Gastroesophageal sphincter (tissue), 4 donors: ENCODE data around the gene DOCK7. TPM values are rescaled to one million over a fixed set of nuclear protein-coding genes. Genes with fewer than 3 reads are reported as not detected.

ENCODE experiments used
- ATAC-seq: fragments of 150-250 bp; one replicate; pipeline ENCODE4 v1.9.1; 2016; ENCODE audit warnings: mild to moderate bottlenecking, moderate library complexity
- H3K27ac ChIP-seq, 4 donors: fragments of 200-600 bp; sonication (generic) in 3 of 4; 1 replicate in 3 of 4; 2 replicates in 1 of 4; pipeline ENCODE4 v1.5.1; 2016 to 2019
- H3K27me3 ChIP-seq: fragments of 200-600 bp; sonication (generic); one replicate; pipeline ENCODE4 v1.5.1; 2019
- H3K36me3 ChIP-seq, 2 donors: fragments of 200-600 bp; sonication (generic); one replicate each; pipeline ENCODE4 v1.5.1; 2019; ENCODE audit warnings: control low read depth in 1 of 2
- H3K4me1 ChIP-seq, 3 donors: fragments of 200-600 bp; sonication (generic); 1 replicate in 2 of 3; 2 replicates in 1 of 3; pipeline ENCODE4 v1.5.1; 2016 to 2019; ENCODE audit warnings: control low read depth in 2 of 3
- H3K4me3 ChIP-seq, 2 donors: fragments of 200-600 bp; sonication (generic); one replicate each; pipeline ENCODE4 v1.5.1; 2019; ENCODE audit warnings: mild to moderate bottlenecking in 1 of 2, moderate library complexity in 1 of 2
- H3K9me3 ChIP-seq, 3 donors: fragments of 200-600 bp; sonication (generic); one replicate each; pipeline ENCODE4 v1.5.1; 2017 to 2019; ENCODE audit warnings: control low read depth in 2 of 3
- EP300 ChIP-seq: sonication (generic); formaldehyde crosslinking; IDR thresholded peaks from one replicate; pipeline ENCODE4 v1.6.1; 2017; ENCODE audit warnings: antibody characterized with exemption, mild to moderate bottlenecking
- POLR2A ChIP-seq, 2 donors: fragments of 450-650 bp; IDR thresholded peaks; one replicate each; pipeline ENCODE4 v1.6.1; 2017; ENCODE audit warnings: antibody characterized with exemption in 2 of 2, mild to moderate bottlenecking in 2 of 2, moderate library complexity in 1 of 2
- POLR2AphosphoS5 ChIP-seq: sonication (generic); formaldehyde crosslinking; IDR thresholded peaks from one replicate; pipeline ENCODE4 v1.6.1; 2017; ENCODE audit warnings: antibody characterized with exemption
- WGBS, 2 donors: methylation state at CpG; one replicate each; pipeline ENCODE4 v1.1.5; 2018; ENCODE audit warnings: low coverage in 1 of 2; 5-methylcytosine and 5-hydroxymethylcytosine counted together
- small RNA-seq, 4 donors: library from RNA; depleted of rRNA; stranded (forward); fragments of <200 nt; gene quantifications; one replicate each; pipeline ENCODE3, GENCODE V24; 2016
- total RNA-seq, 4 donors: library from RNA; depleted of rRNA; stranded (reverse); fragments of >200 nt; gene quantifications; one replicate each; pipeline ENCODE4 v1.1.0, GENCODE V29; 2016
- TF ChIP-seq, protein P1 (sequence below), 4 experiments: fragments of 200-600 bp in 2 of 4; fragments of 450-650 bp in 2 of 4; sonication (generic) in 1 of 4; IDR thresholded peaks; one replicate each; pipeline ENCODE4 v1.5.1; 2017 to 2019; ENCODE audit warnings: antibody characterized with exemption in 4 of 4, mild to moderate bottlenecking in 2 of 4, moderate library complexity in 2 of 4

DOCK7 gene
- total RNA-seq, 4 donors from 2014 or later: 30.2 to 50.7 (median 36.2) TPM

DNA sequence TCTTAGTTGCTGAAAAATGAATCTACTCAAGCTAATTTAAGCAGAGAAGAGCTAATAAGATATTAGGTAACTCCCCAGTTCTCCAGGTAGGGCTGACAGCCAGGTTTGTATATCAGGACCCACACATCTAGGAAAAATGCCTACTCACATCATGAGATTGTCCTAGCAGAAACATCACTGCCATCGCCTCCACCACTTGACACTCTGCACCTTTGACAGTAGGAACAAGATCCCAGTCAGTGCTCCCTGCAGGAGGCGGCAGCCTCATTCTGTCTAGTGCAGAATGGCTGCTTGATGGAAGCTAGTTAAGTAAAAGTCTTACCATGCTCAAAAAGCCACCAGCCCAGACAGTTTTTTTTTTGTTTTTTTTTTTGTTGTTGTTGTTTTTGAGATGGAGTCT is 282.9 kb downstream of the DOCK7 start:
- H3K9me3 ChIP-seq: no peaks in the 10 kb centered on the region
- TF ChIP-seq POLR2AphosphoS5 (no peak), EP300 (no peak), POLR2A (IDR thresholded peaks at IDR 0.05) (no peak)
- TF ChIP-seq, protein P1, sequence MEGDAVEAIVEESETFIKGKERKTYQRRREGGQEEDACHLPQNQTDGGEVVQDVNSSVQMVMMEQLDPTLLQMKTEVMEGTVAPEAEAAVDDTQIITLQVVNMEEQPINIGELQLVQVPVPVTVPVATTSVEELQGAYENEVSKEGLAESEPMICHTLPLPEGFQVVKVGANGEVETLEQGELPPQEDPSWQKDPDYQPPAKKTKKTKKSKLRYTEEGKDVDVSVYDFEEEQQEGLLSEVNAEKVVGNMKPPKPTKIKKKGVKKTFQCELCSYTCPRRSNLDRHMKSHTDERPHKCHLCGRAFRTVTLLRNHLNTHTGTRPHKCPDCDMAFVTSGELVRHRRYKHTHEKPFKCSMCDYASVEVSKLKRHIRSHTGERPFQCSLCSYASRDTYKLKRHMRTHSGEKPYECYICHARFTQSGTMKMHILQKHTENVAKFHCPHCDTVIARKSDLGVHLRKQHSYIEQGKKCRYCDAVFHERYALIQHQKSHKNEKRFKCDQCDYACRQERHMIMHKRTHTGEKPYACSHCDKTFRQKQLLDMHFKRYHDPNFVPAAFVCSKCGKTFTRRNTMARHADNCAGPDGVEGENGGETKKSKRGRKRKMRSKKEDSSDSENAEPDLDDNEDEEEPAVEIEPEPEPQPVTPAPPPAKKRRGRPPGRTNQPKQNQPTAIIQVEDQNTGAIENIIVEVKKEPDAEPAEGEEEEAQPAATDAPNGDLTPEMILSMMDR (IDR thresholded peaks at IDR 0.05): no peak
- no peaks in the 10 kb centered on the region for H3K36me3 ChIP-seq
- H3K4me1 ChIP-seq: no peaks in the 10 kb centered on the region
- WGBS, 2 donors: 80 to 83% methylated on average over 1 to 2 of the region's 2 CpGs
- no peak overlapping the region for H3K27ac ChIP-seq
- H3K4me3 ChIP-seq: no peak overlapping the region
- ATAC-seq: no peak
- H3K27me3 ChIP-seq: no peaks in the 10 kb centered on the region

Small RNA genes lying within 50 kb of the gene (small RNA-seq; reads per million reads assigned to genes)
- gene AL451044.1: 0 reads per million in 4 donors

Other genes starting within 250 kb of the DOCK7 start
- gene ANGPTL3, start 90.9 kb downstream of the DOCK7 start, total RNA-seq: not detected
- 10 to 100 TPM in 1 of 4 donors, 1 to 10 TPM in 3; 6.1 to 10.1 (median 8.7) TPM for gene ATG4C, start 95.7 kb upstream of the DOCK7 start, total RNA-seq